ENCODE data around the gene KCNH2. TPM values are rescaled to one million over a fixed set of nuclear protein-coding genes. Genes with fewer than 3 reads are reported as not detected.

KCNH2 gene
- total and polyA plus RNA-seq, 4 donors, result 0.43 to 2.0 (median 1.3) TPM

DNA sequence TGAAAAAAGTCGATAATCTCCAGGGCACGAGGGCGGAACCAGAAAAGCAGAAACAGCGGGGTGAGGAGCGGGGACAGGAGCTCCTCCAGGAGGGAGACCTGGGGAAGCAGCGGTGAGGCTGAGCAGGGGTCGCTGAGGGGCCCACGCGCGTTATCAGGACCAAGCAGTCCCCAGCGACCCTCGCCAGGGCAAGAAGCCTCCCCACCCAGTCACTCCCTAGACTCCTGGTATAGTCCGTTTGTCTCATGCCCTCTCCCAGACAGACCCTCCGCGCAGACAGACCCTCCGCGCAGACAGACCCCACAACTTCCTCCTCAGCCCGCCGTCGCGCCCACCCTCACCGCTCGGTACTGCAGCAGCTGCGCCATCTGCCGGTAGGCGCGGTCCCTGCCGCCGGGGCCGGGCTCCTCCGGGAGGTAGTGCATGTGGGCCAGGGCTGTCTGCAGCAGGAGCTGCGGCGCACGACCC is 39.9 kb upstream of the KCNH2 start:
- TF ChIP-seq, protein P1, sequence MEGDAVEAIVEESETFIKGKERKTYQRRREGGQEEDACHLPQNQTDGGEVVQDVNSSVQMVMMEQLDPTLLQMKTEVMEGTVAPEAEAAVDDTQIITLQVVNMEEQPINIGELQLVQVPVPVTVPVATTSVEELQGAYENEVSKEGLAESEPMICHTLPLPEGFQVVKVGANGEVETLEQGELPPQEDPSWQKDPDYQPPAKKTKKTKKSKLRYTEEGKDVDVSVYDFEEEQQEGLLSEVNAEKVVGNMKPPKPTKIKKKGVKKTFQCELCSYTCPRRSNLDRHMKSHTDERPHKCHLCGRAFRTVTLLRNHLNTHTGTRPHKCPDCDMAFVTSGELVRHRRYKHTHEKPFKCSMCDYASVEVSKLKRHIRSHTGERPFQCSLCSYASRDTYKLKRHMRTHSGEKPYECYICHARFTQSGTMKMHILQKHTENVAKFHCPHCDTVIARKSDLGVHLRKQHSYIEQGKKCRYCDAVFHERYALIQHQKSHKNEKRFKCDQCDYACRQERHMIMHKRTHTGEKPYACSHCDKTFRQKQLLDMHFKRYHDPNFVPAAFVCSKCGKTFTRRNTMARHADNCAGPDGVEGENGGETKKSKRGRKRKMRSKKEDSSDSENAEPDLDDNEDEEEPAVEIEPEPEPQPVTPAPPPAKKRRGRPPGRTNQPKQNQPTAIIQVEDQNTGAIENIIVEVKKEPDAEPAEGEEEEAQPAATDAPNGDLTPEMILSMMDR (IDR thresholded peaks at IDR 0.05; ENCODE audit: control extremely low read depth, extremely low read depth), result peak; percentile 59
- ATAC-seq (ENCODE audit: insufficient read depth, low FRiP score) (peak; percentile 66), DNase-seq (peak; percentile 69 to 84 (median 76))
- H3K36me3 ChIP-seq (ENCODE audit: control insufficient read depth in 4 of 4, insufficient read depth in 4 of 4, low read length in 4 of 4), result peaks cover 0 to 3% (median 0%) of the 10 kb centered on the region in 4 donors
- H3K9ac ChIP-seq (ENCODE audit: insufficient read depth in 1 of 2, low read length in 2 of 2), result no peak overlapping the region
- no peak overlapping the region for H3K4me3 ChIP-seq
- H3K27ac ChIP-seq (ENCODE audit: low read depth in 1 of 2, low read length in 1 of 2), result no peak overlapping the region
- no peaks in the 10 kb centered on the region for H3K9me3 ChIP-seq (ENCODE audit: control insufficient read depth in 4 of 4, insufficient read depth in 3 of 4, low read length in 3 of 4)
- WGBS, 2 donors, result 2 to 4% methylated on average over 27 to 34 of the region's 34 CpGs
- peaks cover 0 to 19% (median 13%) of the 10 kb centered on the region in 3 donors for H3K27me3 ChIP-seq (ENCODE audit: control insufficient read depth in 3 of 3, insufficient read depth in 3 of 3, low read length in 2 of 3)
- peaks cover 0 to 20% (median 3%) of the 10 kb centered on the region in 5 donors for H3K4me1 ChIP-seq (ENCODE audit: control insufficient read depth in 5 of 5, insufficient read depth in 5 of 5, low read length in 5 of 5)

DNA sequence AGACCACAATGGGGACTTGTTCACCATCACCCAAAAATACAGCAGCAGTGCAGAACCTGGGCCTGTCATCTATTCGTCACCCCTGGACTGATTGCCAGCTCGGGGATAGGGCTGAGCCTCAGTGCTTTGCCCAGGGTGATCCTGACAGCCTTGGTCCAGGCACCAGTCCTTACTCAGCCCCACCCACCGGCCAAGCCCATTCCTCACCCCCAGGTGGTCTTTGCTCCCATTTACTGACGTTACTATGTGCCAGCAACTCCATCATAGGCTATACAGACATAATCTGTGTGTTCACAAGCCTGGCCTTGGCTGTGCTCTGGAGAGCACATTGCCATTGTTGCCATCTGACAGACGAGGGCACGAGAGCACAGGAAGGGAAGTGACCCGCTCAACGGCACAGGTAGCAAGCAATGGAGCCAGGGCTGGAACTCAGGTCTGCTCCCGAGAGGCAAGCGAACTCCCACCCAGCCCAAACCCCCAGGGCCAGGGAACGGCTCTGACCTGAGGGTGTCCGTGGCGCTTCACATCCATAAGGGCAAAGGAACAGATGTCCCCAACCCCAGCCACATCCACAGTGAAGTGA is 39.3 kb upstream of the KCNH2 start:
- Histone ChIP-seq H3K27ac (ENCODE audit: low read depth in 1 of 2, low read length in 1 of 2) (no peak overlapping the region), H3K36me3 (ENCODE audit: control insufficient read depth in 4 of 4, insufficient read depth in 4 of 4, low read length in 4 of 4) (peaks cover 0 to 4% (median 0%) of the 10 kb centered on the region in 4 donors), H3K27me3 (ENCODE audit: control insufficient read depth in 3 of 3, insufficient read depth in 3 of 3, low read length in 2 of 3) (peaks cover 0 to 19% (median 13%) of the 10 kb centered on the region in 3 donors), H3K4me1 (ENCODE audit: control insufficient read depth in 5 of 5, insufficient read depth in 5 of 5, low read length in 5 of 5) (peaks cover 0 to 24% (median 8%) of the 10 kb centered on the region in 5 donors), H3K9ac (ENCODE audit: insufficient read depth in 1 of 2, low read length in 2 of 2) (no peak overlapping the region), H3K9me3 (ENCODE audit: control insufficient read depth in 4 of 4, insufficient read depth in 3 of 4, low read length in 3 of 4) (no peaks in the 10 kb centered on the region), H3K4me3 (no peak overlapping the region)
- DNase-seq (no peak), ATAC-seq (ENCODE audit: insufficient read depth, low FRiP score) (no peak)
- 35 to 37% methylated on average over 13 of the region's 13 CpGs for WGBS, 2 donors
- TF ChIP-seq, protein P1 (IDR thresholded peaks at IDR 0.05; ENCODE audit: control extremely low read depth, extremely low read depth), result no peak

DNA sequence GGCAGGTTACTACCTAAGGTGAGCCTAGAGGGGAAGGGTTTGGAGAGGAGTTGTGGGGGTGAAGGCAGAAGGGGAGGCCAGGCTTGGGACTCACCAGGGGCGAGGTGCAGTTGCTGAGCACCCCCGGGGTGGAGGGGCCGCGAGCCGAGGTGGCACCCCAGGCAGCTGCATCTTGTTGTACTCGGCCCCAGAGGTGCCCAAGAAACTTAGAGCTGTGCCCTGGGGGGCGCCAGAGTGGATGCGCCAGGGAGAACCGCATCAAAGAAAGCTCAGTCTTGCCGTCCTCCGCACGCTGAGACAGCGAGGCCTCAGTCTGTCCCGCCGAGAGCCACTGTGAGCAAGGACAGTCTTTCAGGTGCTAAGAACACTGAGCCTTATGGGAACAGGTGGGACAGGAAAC is 38.8 kb upstream of the KCNH2 start:
- no peak overlapping the region for H3K27ac ChIP-seq (ENCODE audit: low read depth in 1 of 2, low read length in 1 of 2)
- peaks cover 0 to 17% (median 13%) of the 10 kb centered on the region in 3 donors for H3K27me3 ChIP-seq (ENCODE audit: control insufficient read depth in 3 of 3, insufficient read depth in 3 of 3, low read length in 2 of 3)
- DNase-seq, result no peak

More for the DNA sequence above, 38.8 kb upstream of the KCNH2 start:
- Histone ChIP-seq H3K4me1 (ENCODE audit: control insufficient read depth in 5 of 5, insufficient read depth in 5 of 5, low read length in 5 of 5) (peaks cover 0 to 25% (median 8%) of the 10 kb centered on the region in 5 donors), H3K9ac (ENCODE audit: insufficient read depth in 1 of 2, low read length in 2 of 2) (no peak overlapping the region), H3K4me3 (no peak overlapping the region), H3K36me3 (ENCODE audit: control insufficient read depth in 4 of 4, insufficient read depth in 4 of 4, low read length in 4 of 4) (peaks cover 0 to 4% (median 0%) of the 10 kb centered on the region in 4 donors), H3K9me3 (ENCODE audit: control insufficient read depth in 4 of 4, insufficient read depth in 3 of 4, low read length in 3 of 4) (no peaks in the 10 kb centered on the region)
- TF ChIP-seq, protein P1 (IDR thresholded peaks at IDR 0.05; ENCODE audit: control extremely low read depth, extremely low read depth), result no peak
- WGBS, 2 donors, result 82 to 95% methylated on average over 15 of the region's 15 CpGs
- no peak for ATAC-seq (ENCODE audit: insufficient read depth, low FRiP score)

Measured in lung (tissue), 12 donors.